SK-N-SH (cell line): ENCODE measurements around the gene APOE. TPM values are rescaled to one million over a fixed set of nuclear protein-coding genes. Genes with fewer than 3 reads are reported as not detected.
"Not testable (repeated sequence)": the region's sequence is repeated elsewhere in the genome, so short reads cannot be mapped to it uniquely, and the experiment has no call there.

ENCODE experiments used
- CTCF ChIA-PET: fragments of 300-600, 350-600 bp; formaldehyde crosslinking; extraction: SDS; loops from one replicate; lab custom pipeline; 2021; lab: Yijun Ruan, JAX
- POLR2A ChIA-PET: fragments of 350-600 bp; sonication (Branson Sonifier 250); formaldehyde crosslinking; extraction: SDS; loops from one replicate; lab custom pipeline; 2020; ENCODE audit warnings: antibody characterized with exemption, inconsistent platforms; lab: Yijun Ruan, JAX
- DNase-seq: peaks from one replicate; pipeline ENCODE4 v3.0.0; 2012
- H2AFZ ChIP-seq: fragments of 200-600 bp; sonication (generic); 2 replicates; pipeline ENCODE4 v1.8.1; 2016; ENCODE audit warnings: antibody characterized with exemption, mild to moderate bottlenecking, low read depth
- H3F3A ChIP-seq: fragments of 200-600 bp; sonication (generic); replicated peaks from 2 replicates; pipeline ENCODE3; 2016; ENCODE audit warnings: antibody characterized with exemption, mild to moderate bottlenecking; ENCODE audit not compliant: insufficient read depth
- H3K27ac ChIP-seq, 2 experiments: fragments of 200-500 bp in 1 of 2; fragments of 200-600 bp in 1 of 2; sonication (Bioruptor generic) in 1 of 2; sonication (generic), shearing (Covaris generic) in 1 of 2; 2 replicates each; pipeline versions ENCODE4 v1.5.1 to v1.6.1; 2014 to 2016; ENCODE audit warnings: low read depth in 2 of 2, inconsistent platforms in 1 of 2, low read length in 1 of 2, mild to moderate bottlenecking in 1 of 2, mixed read lengths in 1 of 2
- H3K27me3 ChIP-seq: fragments of 200-600 bp; sonication (generic), shearing (Covaris generic); 2 replicates; pipeline ENCODE4 v1.6.1; 2016; ENCODE audit warnings: mixed run types; ENCODE audit not compliant: insufficient read depth
- H3K36me3 ChIP-seq, 2 experiments: fragments of 200-500 bp in 1 of 2; fragments of 200-600 bp in 1 of 2; sonication (Bioruptor generic) in 1 of 2; sonication (generic) in 1 of 2; replicated peaks in 1 of 2; 2 replicates each; pipeline versions ENCODE3 to v1.5.1; 2014 to 2016; ENCODE audit warnings: low read length in 1 of 2, mild to moderate bottlenecking in 1 of 2; ENCODE audit not compliant: insufficient read depth in 2 of 2, control insufficient read depth in 1 of 2
- H3K4me1 ChIP-seq, 2 experiments: fragments of 200-500 bp in 1 of 2; fragments of 200-600 bp in 1 of 2; sonication (Bioruptor generic) in 1 of 2; sonication (generic), shearing (Covaris generic) in 1 of 2; 2 replicates each; pipeline versions ENCODE4 v1.5.1 to v1.6.1; 2014 to 2016; ENCODE audit warnings: low read depth in 1 of 2, low read length in 1 of 2, mixed run types in 1 of 2; ENCODE audit not compliant: insufficient read depth in 2 of 2, control insufficient read depth in 1 of 2
- H3K4me2 ChIP-seq: fragments of 200-600 bp; sonication (generic), shearing (Covaris generic); 2 replicates; pipeline ENCODE4 v1.6.1; 2017; ENCODE audit warnings: mixed run types
- H3K4me3 ChIP-seq, 2 experiments: fragments of 200-500 bp in 1 of 2; fragments of 200-600 bp in 1 of 2; sonication (Bioruptor generic) in 1 of 2; sonication (generic), shearing (Covaris generic) in 1 of 2; 2 replicates each; pipeline versions ENCODE4 v1.5.1 to v1.8.1; 2014 to 2016; ENCODE audit warnings: low read depth in 2 of 2, inconsistent platforms in 1 of 2, low read length in 1 of 2, mild to moderate bottlenecking in 1 of 2, mixed read lengths in 1 of 2, moderate library complexity in 1 of 2
- H3K79me2 ChIP-seq: fragments of 200-600 bp; sonication (generic); 2 replicates; pipeline ENCODE4 v1.8.1; 2017; ENCODE audit warnings: mild to moderate bottlenecking; ENCODE audit not compliant: insufficient read depth
- H3K9ac ChIP-seq: fragments of 200-600 bp; sonication (generic); 2 replicates; pipeline ENCODE4 v1.6.1; 2017; ENCODE audit warnings: mixed run types
- H3K9me2 ChIP-seq: fragments of 200-600 bp; sonication (generic); 2 replicates; pipeline ENCODE4 v1.6.1; 2017; ENCODE audit warnings: mixed run types
- H3K9me3 ChIP-seq: fragments of 200-600 bp; sonication (generic); 2 replicates; pipeline ENCODE4 v1.6.1; 2017; ENCODE audit warnings: mixed run types, mild to moderate bottlenecking, moderate library complexity
- H4K20me1 ChIP-seq: fragments of 200-600 bp; sonication (generic); 2 replicates; pipeline ENCODE4 v1.6.1; 2017; ENCODE audit warnings: mild to moderate bottlenecking, mixed run types; ENCODE audit not compliant: insufficient read depth
- CHD2 ChIP-seq: fragments of 150-350 bp; IDR thresholded peaks from 2 replicates; pipeline ENCODE4 v1.6.1; 2018; ENCODE audit warnings: low read length; ENCODE audit not compliant: partially characterized antibody
- FOSL2 ChIP-seq: IDR thresholded peaks from 2 replicates; pipeline ENCODE4 v1.4.0; 2012; ENCODE audit warnings: low read depth, mild to moderate bottlenecking, moderate library complexity, borderline replicate concordance
- FOXJ3 ChIP-seq: sonication (generic); formaldehyde crosslinking; IDR thresholded peaks from 2 replicates; pipeline ENCODE4 v1.5.1; 2020; ENCODE audit warnings: mild to moderate bottlenecking, missing genetic modification reagents
- FOXM1 ChIP-seq: IDR thresholded peaks from 2 replicates; pipeline ENCODE4 v1.4.0; 2012; ENCODE audit warnings: low read depth, mild to moderate bottlenecking
- GABPA ChIP-seq: IDR thresholded peaks from 2 replicates; pipeline ENCODE4 v1.4.0; 2012; ENCODE audit warnings: low read depth, mild to moderate bottlenecking
- JUND ChIP-seq: IDR thresholded peaks from 2 replicates; pipeline ENCODE4 v1.4.0; 2012
- RAD21 ChIP-seq: IDR thresholded peaks from 2 replicates; pipeline ENCODE4 v1.6.1; 2012; ENCODE audit warnings: mild to moderate bottlenecking, low read length
- RFX5 ChIP-seq: IDR thresholded peaks from 2 replicates; pipeline ENCODE4 v1.6.1; 2012; ENCODE audit warnings: mild to moderate bottlenecking, improper control_type of control experiment, low read length
- RXRA ChIP-seq: IDR thresholded peaks from 2 replicates; pipeline ENCODE4 v1.4.0; 2012; ENCODE audit warnings: low read depth, mild to moderate bottlenecking, borderline replicate concordance
- TAF1 ChIP-seq: IDR thresholded peaks from 2 replicates; pipeline ENCODE4 v1.6.1; 2012; ENCODE audit warnings: low read depth, mild to moderate bottlenecking, low read length, moderate library complexity, borderline replicate concordance
- TEAD4 ChIP-seq: IDR thresholded peaks from 2 replicates; pipeline ENCODE4 v1.4.0; 2012; ENCODE audit warnings: mild to moderate bottlenecking, borderline replicate concordance; ENCODE audit not compliant: insufficient read depth
- WGBS: methylation state at CpG from one replicate; pipeline ENCODE4 v1.1.6; 2017; ENCODE audit warnings: low lambda C conversion rate; 5-methylcytosine and 5-hydroxymethylcytosine counted together
- polyA plus RNA-seq, 3 experiments: library from polyadenylated mRNA; depleted of rRNA; stranded (reverse); fragments of >200 nt; gene quantifications; 2 replicates each; pipeline ENCODE4 v1.2.3, GENCODE V29; 2012
- TF ChIP-seq, protein P1 (sequence below): IDR thresholded peaks from 2 replicates; pipeline ENCODE4 v1.4.0; 2012; ENCODE audit warnings: low read depth, borderline replicate concordance
- TF ChIP-seq, protein P2 (sequence below): IDR thresholded peaks from 2 replicates; pipeline ENCODE4 v1.4.0; 2012; ENCODE audit warnings: low read depth
- TF ChIP-seq, protein P3 (sequence below): IDR thresholded peaks from 2 replicates; pipeline ENCODE4 v1.6.1; 2012; ENCODE audit warnings: mild to moderate bottlenecking, low read depth, low read length, moderate library complexity
- TF ChIP-seq, protein P4 (sequence below): fragments of 200-600 bp; sonication (generic); IDR thresholded peaks from 2 replicates; pipeline ENCODE4 v1.6.1; 2017; ENCODE audit warnings: antibody characterized with exemption, mild to moderate bottlenecking, moderate library complexity

The APOE gene
- polyA plus RNA-seq, 1 of the 3 experiments (the other 2 are of a cell fraction), result 56.0 TPM

DNA sequence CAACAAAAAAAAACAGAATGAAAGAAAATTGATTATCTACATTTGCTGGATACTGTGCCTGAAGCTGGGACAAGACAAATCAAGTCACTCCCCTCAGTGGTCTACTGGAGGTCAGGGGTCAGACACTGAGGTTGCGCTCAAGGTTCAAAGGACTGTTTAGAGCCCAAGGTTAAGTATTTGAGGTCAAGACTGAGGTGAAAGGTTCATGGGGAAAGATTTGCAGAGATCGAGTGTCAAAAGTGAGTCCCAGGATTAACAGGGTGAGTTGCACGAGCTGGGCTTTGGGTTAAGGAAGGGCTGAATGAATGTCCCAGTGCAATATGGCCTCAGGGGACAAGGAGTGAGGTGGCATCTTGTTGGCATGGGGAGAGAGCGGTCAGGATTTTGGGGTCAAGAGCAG is 17.9 kb upstream of the APOE start (continued):
- TF ChIP-seq RFX5, result no peak
- TF ChIP-seq, protein P1, sequence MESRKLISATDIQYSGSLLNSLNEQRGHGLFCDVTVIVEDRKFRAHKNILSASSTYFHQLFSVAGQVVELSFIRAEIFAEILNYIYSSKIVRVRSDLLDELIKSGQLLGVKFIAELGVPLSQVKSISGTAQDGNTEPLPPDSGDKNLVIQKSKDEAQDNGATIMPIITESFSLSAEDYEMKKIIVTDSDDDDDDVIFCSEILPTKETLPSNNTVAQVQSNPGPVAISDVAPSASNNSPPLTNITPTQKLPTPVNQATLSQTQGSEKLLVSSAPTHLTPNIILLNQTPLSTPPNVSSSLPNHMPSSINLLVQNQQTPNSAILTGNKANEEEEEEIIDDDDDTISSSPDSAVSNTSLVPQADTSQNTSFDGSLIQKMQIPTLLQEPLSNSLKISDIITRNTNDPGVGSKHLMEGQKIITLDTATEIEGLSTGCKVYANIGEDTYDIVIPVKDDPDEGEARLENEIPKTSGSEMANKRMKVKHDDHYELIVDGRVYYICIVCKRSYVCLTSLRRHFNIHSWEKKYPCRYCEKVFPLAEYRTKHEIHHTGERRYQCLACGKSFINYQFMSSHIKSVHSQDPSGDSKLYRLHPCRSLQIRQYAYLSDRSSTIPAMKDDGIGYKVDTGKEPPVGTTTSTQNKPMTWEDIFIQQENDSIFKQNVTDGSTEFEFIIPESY, result no peak
- TF ChIP-seq FOXM1, result no peak
- no peak for TF ChIP-seq FOXJ3 (CRISPR knock-in tag)
- no peak for TF ChIP-seq JUND
- TF ChIP-seq, all 33 proteins: peak for 0

DNA sequence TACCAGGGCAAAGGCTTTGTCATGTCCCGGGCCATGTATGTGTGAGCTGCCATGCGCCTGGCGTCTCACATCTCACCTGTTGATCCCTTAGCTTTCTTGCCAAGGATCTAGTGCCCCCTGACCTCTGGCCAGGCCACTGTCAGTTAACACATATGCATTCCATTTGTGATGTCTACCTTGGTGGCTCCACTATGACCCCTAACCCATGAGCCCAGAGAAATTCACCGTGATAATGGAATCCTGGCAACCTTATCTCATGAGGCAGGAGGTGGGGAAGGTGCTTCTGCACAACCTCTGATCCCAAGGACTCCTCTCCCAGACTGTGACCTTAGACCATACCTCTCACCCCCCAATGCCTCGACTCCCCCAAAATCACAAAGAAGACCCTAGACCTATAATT is 17.3 kb upstream of the APOE start:
- H3K4me2 ChIP-seq, H3K9me3 ChIP-seq, H4K20me1 ChIP-seq, H3K9me2 ChIP-seq, H2AFZ ChIP-seq, POLR2A ChIA-PET, H3K27ac ChIP-seq, CTCF ChIA-PET, H3K27me3 ChIP-seq, H3K4me3 ChIP-seq, H3K9ac ChIP-seq, DNase-seq: not testable (repeated sequence)
- Histone ChIP-seq H3F3A (peaks cover 26% of the 10 kb centered on the region), H3K36me3 (peaks cover under 1 to 18% of the 10 kb centered on the region in 2 experiments), H3K79me2 (peaks cover 24% of the 10 kb centered on the region), H3K4me1 (peaks cover 8 to 21% of the 10 kb centered on the region in 2 experiments; a peak in 2 of 4 replicates)
- WGBS, result 93% methylated on average over 5 of the region's 5 CpGs

DNA sequence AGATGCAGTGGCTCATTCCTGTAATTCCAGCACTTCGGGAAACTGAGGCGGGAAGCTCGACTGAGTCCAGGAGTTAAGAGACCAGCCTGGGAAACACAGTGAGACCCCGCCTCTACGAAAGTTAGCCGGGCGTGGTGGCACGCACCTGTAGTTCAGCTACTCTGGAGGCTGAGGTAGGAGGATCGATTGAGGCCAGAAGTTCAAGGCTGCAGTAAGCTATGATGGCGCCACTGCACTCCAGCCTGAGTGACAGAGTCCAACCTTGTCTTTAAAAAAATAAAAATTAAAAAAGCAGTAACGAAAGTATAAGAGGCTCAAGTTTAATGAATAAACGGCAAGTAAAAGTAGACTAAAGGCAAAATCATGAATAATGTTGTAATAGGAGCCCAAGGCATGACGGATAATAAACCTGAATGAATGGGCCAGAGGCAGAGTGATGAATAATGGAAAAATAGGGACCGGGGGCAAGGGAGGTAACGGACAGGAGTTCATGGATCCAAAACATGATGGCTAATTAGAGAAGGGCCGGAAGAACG is 15.7 kb upstream of the APOE start:
- H3K27me3 ChIP-seq, result no peaks in the 10 kb centered on the region
- POLR2A ChIA-PET, result interaction anchor here (1.1 to 1.4 kb wide), 2 partner anchors 41 to 65 kb away, joined by 4 read pairs; partner anchors contain the start of gene CLPTM1
- peak overlapping the region; percentile 72 for H3K9ac ChIP-seq
- H3F3A ChIP-seq, result peaks cover 17% of the 10 kb centered on the region
- 58% methylated on average over 17 of the region's 17 CpGs for WGBS
- H2AFZ ChIP-seq, result peak overlapping the region; percentile 77
- DNase-seq, result no peak
- peak overlapping the region; percentile 81 for H3K4me2 ChIP-seq
- H3K27ac ChIP-seq, result peak overlapping the region; percentile 92 to 93
- no peaks in the 10 kb centered on the region for H3K9me3 ChIP-seq
- CTCF ChIA-PET, result interaction anchor here (0.5 to 1.8 kb wide), 7 partner anchors 14 to 558 kb away, joined by 3 to 5 read pairs (median 3); no protein-coding TSS in a partner anchor
- TF ChIP-seq GABPA, result no peak
- no peak for TF ChIP-seq FOSL2
- no peak for TF ChIP-seq RAD21
- TF ChIP-seq, protein P2, sequence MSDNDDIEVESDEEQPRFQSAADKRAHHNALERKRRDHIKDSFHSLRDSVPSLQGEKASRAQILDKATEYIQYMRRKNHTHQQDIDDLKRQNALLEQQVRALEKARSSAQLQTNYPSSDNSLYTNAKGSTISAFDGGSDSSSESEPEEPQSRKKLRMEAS, result no peak
- no peak for TF ChIP-seq FOXM1
- TF ChIP-seq, protein P3, sequence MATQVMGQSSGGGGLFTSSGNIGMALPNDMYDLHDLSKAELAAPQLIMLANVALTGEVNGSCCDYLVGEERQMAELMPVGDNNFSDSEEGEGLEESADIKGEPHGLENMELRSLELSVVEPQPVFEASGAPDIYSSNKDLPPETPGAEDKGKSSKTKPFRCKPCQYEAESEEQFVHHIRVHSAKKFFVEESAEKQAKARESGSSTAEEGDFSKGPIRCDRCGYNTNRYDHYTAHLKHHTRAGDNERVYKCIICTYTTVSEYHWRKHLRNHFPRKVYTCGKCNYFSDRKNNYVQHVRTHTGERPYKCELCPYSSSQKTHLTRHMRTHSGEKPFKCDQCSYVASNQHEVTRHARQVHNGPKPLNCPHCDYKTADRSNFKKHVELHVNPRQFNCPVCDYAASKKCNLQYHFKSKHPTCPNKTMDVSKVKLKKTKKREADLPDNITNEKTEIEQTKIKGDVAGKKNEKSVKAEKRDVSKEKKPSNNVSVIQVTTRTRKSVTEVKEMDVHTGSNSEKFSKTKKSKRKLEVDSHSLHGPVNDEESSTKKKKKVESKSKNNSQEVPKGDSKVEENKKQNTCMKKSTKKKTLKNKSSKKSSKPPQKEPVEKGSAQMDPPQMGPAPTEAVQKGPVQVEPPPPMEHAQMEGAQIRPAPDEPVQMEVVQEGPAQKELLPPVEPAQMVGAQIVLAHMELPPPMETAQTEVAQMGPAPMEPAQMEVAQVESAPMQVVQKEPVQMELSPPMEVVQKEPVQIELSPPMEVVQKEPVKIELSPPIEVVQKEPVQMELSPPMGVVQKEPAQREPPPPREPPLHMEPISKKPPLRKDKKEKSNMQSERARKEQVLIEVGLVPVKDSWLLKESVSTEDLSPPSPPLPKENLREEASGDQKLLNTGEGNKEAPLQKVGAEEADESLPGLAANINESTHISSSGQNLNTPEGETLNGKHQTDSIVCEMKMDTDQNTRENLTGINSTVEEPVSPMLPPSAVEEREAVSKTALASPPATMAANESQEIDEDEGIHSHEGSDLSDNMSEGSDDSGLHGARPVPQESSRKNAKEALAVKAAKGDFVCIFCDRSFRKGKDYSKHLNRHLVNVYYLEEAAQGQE, result no peak
- TF ChIP-seq CHD2, result no peak
- TF ChIP-seq, protein P4, sequence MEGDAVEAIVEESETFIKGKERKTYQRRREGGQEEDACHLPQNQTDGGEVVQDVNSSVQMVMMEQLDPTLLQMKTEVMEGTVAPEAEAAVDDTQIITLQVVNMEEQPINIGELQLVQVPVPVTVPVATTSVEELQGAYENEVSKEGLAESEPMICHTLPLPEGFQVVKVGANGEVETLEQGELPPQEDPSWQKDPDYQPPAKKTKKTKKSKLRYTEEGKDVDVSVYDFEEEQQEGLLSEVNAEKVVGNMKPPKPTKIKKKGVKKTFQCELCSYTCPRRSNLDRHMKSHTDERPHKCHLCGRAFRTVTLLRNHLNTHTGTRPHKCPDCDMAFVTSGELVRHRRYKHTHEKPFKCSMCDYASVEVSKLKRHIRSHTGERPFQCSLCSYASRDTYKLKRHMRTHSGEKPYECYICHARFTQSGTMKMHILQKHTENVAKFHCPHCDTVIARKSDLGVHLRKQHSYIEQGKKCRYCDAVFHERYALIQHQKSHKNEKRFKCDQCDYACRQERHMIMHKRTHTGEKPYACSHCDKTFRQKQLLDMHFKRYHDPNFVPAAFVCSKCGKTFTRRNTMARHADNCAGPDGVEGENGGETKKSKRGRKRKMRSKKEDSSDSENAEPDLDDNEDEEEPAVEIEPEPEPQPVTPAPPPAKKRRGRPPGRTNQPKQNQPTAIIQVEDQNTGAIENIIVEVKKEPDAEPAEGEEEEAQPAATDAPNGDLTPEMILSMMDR, result no peak
- TF ChIP-seq RXRA, result no peak
- TF ChIP-seq TAF1, result no peak
- no peak for TF ChIP-seq TEAD4
- peaks cover 8 to 21% of the 10 kb centered on the region in 2 experiments; a peak in 2 of 4 replicates for H3K4me1 ChIP-seq
- no peaks in the 10 kb centered on the region for H4K20me1 ChIP-seq
- H3K79me2 ChIP-seq, result peaks cover 39% of the 10 kb centered on the region
- H3K4me3 ChIP-seq, result peak overlapping the region; percentile 51 to 57
- H3K36me3 ChIP-seq, result peaks cover 9 to 29% of the 10 kb centered on the region in 2 experiments
- no peaks in the 10 kb centered on the region for H3K9me2 ChIP-seq
